Measurements from ENCODE around the gene OR10C1.

DNA sequence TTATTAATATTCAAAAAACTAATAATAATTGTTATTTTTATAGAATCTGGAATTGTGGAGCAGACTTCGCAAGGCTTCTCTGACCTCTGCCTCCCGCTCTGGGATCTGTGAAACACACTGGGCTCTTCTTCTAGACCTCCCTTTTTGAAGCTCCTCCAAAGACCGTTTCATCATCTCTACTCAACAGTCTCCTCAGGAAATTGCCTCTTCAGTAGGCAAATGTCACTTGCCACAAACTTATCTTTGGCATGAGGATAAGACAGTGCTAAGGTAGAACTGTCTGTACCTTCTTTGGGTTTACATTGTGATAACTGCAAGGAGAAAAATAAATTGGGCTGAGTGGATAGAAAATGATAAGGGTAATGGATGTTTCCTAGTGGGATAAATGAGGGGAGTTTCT, 50.9 kb downstream of the OR10C1 start:
- TF ChIP-seq, protein P1, sequence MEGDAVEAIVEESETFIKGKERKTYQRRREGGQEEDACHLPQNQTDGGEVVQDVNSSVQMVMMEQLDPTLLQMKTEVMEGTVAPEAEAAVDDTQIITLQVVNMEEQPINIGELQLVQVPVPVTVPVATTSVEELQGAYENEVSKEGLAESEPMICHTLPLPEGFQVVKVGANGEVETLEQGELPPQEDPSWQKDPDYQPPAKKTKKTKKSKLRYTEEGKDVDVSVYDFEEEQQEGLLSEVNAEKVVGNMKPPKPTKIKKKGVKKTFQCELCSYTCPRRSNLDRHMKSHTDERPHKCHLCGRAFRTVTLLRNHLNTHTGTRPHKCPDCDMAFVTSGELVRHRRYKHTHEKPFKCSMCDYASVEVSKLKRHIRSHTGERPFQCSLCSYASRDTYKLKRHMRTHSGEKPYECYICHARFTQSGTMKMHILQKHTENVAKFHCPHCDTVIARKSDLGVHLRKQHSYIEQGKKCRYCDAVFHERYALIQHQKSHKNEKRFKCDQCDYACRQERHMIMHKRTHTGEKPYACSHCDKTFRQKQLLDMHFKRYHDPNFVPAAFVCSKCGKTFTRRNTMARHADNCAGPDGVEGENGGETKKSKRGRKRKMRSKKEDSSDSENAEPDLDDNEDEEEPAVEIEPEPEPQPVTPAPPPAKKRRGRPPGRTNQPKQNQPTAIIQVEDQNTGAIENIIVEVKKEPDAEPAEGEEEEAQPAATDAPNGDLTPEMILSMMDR (IDR thresholded peaks at IDR 0.05; ENCODE audit: low read length) = no peak
- TF ChIP-seq EZH2 (IDR thresholded peaks at IDR 0.05; ENCODE audit: borderline replicate concordance, low read length) = no peak
